GM06990 (cell line): ENCODE results near the gene STARD6.

Experiments
- DNase-seq: peaks from one replicate; pipeline ENCODE4 v3.0.0-alpha.2; 2011; ENCODE audit not compliant: insufficient read length; ENCODE audit errors: extremely low read depth
- H3K27me3 ChIP-seq: replicated peaks from 2 replicates; pipeline ENCODE4 v1.6.0; 2011; ENCODE audit warnings: low read length; ENCODE audit not compliant: control insufficient read depth, insufficient read depth
- H3K36me3 ChIP-seq: 2 replicates; pipeline ENCODE4 v1.5.1; 2011; ENCODE audit warnings: low read length; ENCODE audit not compliant: control insufficient read depth, insufficient read depth
- H3K4me3 ChIP-seq: replicated peaks from 2 replicates; pipeline ENCODE4 v1.5.1; 2011; ENCODE audit warnings: low read depth, mild to moderate bottlenecking, control low read depth, low read length
- TF ChIP-seq, protein P1 (sequence below): IDR thresholded peaks from 2 replicates; pipeline ENCODE4 v1.5.1; 2011; ENCODE audit warnings: low read length, control low read depth, mild to moderate bottlenecking, inconsistent platforms; ENCODE audit not compliant: insufficient read depth, poor library complexity, severe bottlenecking

The STARD6 gene

DNA sequence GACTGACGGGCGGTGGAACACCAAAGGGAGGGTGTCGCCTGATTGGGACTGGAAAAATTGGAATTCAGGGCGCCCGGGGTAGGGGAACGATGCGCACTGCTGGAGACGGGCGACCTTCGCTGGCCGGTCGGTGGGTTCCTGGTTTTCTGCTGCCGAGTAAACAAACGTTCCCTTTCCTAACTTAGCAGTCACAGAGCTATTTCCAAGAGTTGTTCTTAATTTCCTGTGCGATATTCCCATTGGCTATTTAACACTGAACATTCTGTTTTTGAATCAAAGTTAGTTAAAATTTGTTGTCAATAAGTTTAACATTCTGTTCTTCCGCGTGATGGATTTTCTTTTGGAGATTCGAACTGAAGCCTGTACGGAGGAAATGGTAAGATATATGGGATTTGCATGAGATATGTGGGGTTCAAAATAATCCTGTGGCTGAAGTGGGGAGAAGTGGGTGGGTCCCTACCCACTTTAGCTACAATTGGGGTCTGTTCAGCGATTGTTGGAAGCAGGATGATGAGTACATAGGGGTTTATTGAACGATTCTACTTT is 910 bp upstream of the STARD6 start:
- Histone ChIP-seq H3K36me3 (no peaks in the 10 kb centered on the region), H3K27me3 (no peaks in the 10 kb centered on the region), H3K4me3 (peak overlapping the region; percentile 96)
- no peak for DNase-seq
- TF ChIP-seq, protein P1, sequence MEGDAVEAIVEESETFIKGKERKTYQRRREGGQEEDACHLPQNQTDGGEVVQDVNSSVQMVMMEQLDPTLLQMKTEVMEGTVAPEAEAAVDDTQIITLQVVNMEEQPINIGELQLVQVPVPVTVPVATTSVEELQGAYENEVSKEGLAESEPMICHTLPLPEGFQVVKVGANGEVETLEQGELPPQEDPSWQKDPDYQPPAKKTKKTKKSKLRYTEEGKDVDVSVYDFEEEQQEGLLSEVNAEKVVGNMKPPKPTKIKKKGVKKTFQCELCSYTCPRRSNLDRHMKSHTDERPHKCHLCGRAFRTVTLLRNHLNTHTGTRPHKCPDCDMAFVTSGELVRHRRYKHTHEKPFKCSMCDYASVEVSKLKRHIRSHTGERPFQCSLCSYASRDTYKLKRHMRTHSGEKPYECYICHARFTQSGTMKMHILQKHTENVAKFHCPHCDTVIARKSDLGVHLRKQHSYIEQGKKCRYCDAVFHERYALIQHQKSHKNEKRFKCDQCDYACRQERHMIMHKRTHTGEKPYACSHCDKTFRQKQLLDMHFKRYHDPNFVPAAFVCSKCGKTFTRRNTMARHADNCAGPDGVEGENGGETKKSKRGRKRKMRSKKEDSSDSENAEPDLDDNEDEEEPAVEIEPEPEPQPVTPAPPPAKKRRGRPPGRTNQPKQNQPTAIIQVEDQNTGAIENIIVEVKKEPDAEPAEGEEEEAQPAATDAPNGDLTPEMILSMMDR, result no peak

DNA sequence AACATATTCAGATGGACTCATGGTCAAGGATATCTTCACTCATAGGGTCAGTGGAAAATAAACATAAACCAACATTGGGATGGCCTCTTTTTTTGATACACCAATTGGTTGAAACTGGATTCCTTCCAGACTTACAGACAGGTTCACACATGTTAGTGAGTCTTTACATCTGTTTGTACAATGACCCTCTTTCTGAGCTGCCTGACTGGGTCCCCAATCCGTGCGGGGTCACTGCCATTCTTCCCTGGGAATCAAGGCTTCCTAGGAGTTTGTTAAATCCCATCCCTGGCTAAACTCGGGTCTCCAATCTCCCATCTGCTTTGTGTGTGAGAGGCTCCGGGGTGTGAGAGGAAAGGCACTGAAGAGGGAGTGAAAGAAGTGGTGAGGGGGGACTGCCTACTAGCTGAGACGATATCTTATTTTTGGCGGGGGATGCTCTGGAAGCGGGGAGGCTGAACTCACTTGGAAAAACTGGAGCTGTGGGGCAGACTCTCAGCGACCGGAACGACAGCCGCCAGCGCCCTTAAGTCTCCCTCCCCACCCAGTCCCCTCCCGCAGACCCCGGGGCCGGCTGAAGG is 487 bp downstream of the STARD6 start:
- H3K27me3 ChIP-seq, result no peaks in the 10 kb centered on the region
- H3K4me3 ChIP-seq, result peak overlapping the region; percentile 96
- no peaks in the 10 kb centered on the region for H3K36me3 ChIP-seq
- TF ChIP-seq, protein P1, result no peak
- DNase-seq, result no peak

DNA sequence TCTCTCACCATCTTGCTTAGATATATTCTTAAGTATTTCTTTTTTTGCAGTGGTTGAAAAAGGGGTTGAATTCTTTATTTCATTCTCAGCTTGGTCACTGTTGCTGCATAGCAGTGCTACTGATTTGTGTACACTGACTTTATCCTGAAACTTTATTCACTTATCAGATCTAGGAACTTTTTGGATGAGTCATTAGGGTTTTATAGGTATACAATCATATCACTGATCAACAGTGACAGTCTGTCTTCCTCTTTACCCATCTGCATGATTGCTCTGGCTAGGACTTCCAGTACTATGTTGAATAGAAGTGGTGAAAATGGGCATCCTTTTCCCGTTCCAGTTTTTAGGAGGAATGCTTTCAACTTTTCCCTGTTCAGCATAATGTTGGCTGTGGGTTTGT is 6.5 kb downstream of the STARD6 start:
- no peaks in the 10 kb centered on the region for H3K36me3 ChIP-seq
- DNase-seq, result no peak
- H3K4me3 ChIP-seq, result no peak overlapping the region
- TF ChIP-seq, protein P1, result no peak
- H3K27me3 ChIP-seq, result no peaks in the 10 kb centered on the region

DNA sequence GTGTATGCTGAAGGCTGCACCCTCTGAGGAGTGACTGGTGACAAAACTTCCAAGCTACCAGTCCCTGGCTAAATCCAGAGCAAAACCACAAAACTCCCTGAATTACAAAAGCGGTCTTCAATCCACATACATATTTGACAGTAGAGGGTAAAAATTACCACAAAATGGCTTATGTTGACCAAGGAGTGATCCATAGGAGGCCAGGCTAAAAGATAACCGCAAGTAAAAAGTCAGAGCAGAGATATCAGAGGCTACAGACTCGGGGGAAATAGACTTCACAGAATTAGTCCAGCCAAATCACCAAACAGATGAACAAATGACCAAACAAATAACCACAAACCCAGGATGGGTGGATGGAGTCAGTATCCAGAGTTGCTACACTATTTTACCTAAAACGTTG is 19.4 kb downstream of the STARD6 start:
- no peaks in the 10 kb centered on the region for H3K36me3 ChIP-seq
- TF ChIP-seq, protein P1, result no peak
- H3K4me3 ChIP-seq, result no peak overlapping the region
- H3K27me3 ChIP-seq, result no peaks in the 10 kb centered on the region
- DNase-seq, result no peak

DNA sequence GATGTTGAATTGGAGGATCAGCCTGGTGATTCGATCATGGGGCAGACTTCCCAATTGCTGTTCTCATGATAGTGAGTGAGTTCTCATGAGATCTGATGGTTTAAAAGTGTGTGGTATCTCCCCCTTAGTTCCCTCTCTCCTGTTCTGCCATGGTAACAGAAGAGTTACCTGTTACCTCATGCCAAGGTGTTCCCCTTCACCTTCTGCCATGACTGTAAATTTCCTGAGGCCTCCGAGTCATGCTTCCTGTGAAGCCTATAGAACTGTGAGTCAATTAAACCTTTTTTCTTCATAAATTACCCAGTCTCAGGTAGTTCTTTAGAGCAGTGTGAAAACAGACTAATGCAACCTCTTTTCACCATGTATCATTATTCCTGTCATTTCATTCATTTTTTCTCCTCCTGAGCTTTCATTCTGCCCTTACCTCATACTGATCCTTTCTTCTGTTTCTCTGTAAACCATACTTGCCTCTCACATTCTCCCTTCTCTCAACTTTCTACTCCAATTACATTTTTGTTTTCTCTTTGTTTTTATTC is 22.0 kb downstream of the STARD6 start:
- H3K36me3 ChIP-seq, result no peaks in the 10 kb centered on the region
- TF ChIP-seq, protein P1, result no peak
- no peak for DNase-seq
- no peaks in the 10 kb centered on the region for H3K27me3 ChIP-seq
- H3K4me3 ChIP-seq, result no peak overlapping the region
